Pancreas (tissue), 10 donors: ENCODE data around the gene PROCR. TPM values are rescaled to one million over a fixed set of nuclear protein-coding genes. Genes with fewer than 3 reads are reported as not detected.
"Not testable (repeated sequence)": the region's sequence is repeated elsewhere in the genome, so short reads cannot be mapped to it uniquely, and the experiment has no call there.

Experiments
- ATAC-seq, 4 donors: fragments of 200-7000 bp; cut with Tn5 transposase; one replicate each; pipeline versions ENCODE4 v1.8.0 to v1.9.1; 2020; ENCODE audit warnings: mild to moderate bottlenecking in 4 of 4, moderate library complexity in 4 of 4
- DNase-seq, 6 donors: peaks; one replicate each; pipeline ENCODE4 v3.0.0-alpha.2; 2020
- FAIRE-seq: peaks from 2 replicates; lab custom pipeline; 2012; peaks lifted over from hg19 to GRCh38; lab: Jason Lieb, UNC
- H3K27ac ChIP-seq, 4 donors: fragments of 200-600 bp; sonication (generic); 1 replicate in 3 of 4; 2 replicates in 1 of 4; pipeline versions ENCODE4 v1.5.0 to v1.8.0; 2020
- H3K27me3 ChIP-seq, 4 donors: fragments of 200-600 bp; one replicate each; pipeline ENCODE4 v1.8.0; 2021
- H3K36me3 ChIP-seq, 3 donors: fragments of 200-600 bp; sonication (generic) in 1 of 3; one replicate each; pipeline versions ENCODE4 v1.5.0 to v1.8.0; 2020 to 2021
- H3K4me1 ChIP-seq, 3 donors: fragments of 200-600 bp; one replicate each; pipeline ENCODE4 v1.8.0; 2021
- H3K4me3 ChIP-seq, 4 donors: fragments of 200-600 bp; sonication (generic) in 2 of 4; one replicate each; pipeline versions ENCODE4 v1.5.0 to v1.8.0; 2020 to 2021
- H3K9me3 ChIP-seq, 4 donors: fragments of 200-600 bp; one replicate each; pipeline ENCODE4 v1.8.0; 2021
- WGBS, 2 donors: extraction: QIAGEN DNeasy Blood & Tissue Kit; methylation state at CpG; one replicate each; pipeline ENCODE4 v1.1.7; 2013; 5-methylcytosine and 5-hydroxymethylcytosine counted together
- intact Hi-C, 3 donors: fragments of 100-400 bp; cut with DNase I; formaldehyde crosslinking; loops; one replicate each; pipeline versions ENCODE4 v1.11.1 to v1.14.2; 2022
- polyA plus RNA-seq, 2 donors: library from polyadenylated mRNA; stranded (reverse); fragments of 200-250 nt; gene quantifications; one replicate each; pipeline ENCODE4 v1.2.3, GENCODE V29; 2013
- total RNA-seq, 6 donors: library from RNA; stranded (reverse); fragmentation: NEBNext Ultra II Directional in 4 of 6; extraction: Animal tissue kit (Norgen Biotek cat#: 25700) in 4 of 6; gene quantifications; one replicate each; pipeline versions ENCODE4 v1.2.1 to v1.2.4, GENCODE V29; 2021 to 2023
- TF ChIP-seq, protein P1 (sequence below), 4 donors: fragments of 200-600 bp; sonication (generic) in 3 of 4; IDR thresholded peaks; one replicate each; pipeline versions ENCODE4 v1.5.0 to v1.8.0; 2021; ENCODE audit warnings: antibody characterized with exemption in 4 of 4
- donor health status: healthy with polysubstance abuse.
- donor health status: DM: no; HTN: no; CAD: no; lungs with moderate emphysema.
- donor health status: DM: no; HTN: no; CAD: no.
- donor health status: control.
- donor health status: control.
- donor health status: Bipolar disorder and iron deficiency.
- donor health status: DM: yes; HTN: yes; CAD: no.
- donor health status: DM: no; HTN: no; CAD: no.
- donor health status: DM: no; HTN: no; CAD: no.
- donor health status: DM: yes; HTN: yes; CAD: no.

PROCR gene
- total and polyA plus RNA-seq, 8 donors: 3.2 to 16.8 (median 10.8) TPM

DNA sequence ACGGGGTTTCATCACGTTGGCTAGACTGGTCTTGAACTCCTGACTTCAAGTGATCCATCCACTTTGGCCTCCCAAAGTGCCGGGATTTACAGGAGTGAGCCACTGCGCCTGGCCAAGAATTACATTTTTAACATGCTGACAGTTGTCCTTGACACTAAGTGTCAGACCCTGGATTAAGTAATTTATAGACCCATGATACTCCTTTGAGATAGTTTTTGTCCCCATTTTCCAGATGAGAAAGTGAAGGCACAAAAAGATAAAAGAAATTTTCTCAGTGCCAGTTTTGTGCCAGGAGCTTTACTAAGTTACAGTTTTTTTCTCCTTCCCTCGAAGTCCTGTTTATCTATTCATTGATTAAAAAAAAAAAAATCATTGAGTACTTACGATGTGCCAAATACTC, 14.9 kb upstream of the PROCR start:
- no peak for FAIRE-seq
- WGBS, 2 donors: 49 to 59% methylated on average over 6 of the region's 6 CpGs

DNA sequence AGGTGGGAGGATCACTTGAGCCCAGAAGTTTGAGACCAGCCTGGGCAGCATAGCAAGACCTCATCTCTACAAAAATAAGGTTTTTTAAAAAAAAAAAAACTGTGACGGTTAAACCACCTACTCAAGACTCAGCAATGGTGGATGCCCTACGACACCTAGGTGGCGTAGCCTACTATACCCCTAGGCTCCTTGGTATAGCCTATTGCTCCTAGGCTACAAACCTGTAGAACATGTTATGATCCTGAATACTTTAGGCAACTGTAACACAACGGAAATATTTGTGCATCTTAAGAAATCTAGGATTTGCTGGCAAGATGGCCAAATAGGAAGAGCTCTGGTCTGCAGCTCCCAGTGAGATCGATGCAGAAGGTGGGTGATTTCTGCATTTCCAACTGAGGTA, 11.5 kb upstream of the PROCR start:
- intact Hi-C loops, DNase-seq, H3K9me3 ChIP-seq, H3K4me3 ChIP-seq, H3K27me3 ChIP-seq, H3K4me1 ChIP-seq, ATAC-seq, H3K27ac ChIP-seq, FAIRE-seq, H3K36me3 ChIP-seq: not testable (repeated sequence)
- WGBS, 2 donors: 92 to 93% methylated on average over 5 of the region's 5 CpGs

More for the DNA sequence above, 14.9 kb upstream of the PROCR start:
- no peak for ATAC-seq
- H3K9me3 ChIP-seq: no peaks in the 10 kb centered on the region
- DNase-seq: no peak
- no peak overlapping the region for H3K27ac ChIP-seq
- TF ChIP-seq, protein P1, sequence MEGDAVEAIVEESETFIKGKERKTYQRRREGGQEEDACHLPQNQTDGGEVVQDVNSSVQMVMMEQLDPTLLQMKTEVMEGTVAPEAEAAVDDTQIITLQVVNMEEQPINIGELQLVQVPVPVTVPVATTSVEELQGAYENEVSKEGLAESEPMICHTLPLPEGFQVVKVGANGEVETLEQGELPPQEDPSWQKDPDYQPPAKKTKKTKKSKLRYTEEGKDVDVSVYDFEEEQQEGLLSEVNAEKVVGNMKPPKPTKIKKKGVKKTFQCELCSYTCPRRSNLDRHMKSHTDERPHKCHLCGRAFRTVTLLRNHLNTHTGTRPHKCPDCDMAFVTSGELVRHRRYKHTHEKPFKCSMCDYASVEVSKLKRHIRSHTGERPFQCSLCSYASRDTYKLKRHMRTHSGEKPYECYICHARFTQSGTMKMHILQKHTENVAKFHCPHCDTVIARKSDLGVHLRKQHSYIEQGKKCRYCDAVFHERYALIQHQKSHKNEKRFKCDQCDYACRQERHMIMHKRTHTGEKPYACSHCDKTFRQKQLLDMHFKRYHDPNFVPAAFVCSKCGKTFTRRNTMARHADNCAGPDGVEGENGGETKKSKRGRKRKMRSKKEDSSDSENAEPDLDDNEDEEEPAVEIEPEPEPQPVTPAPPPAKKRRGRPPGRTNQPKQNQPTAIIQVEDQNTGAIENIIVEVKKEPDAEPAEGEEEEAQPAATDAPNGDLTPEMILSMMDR (IDR thresholded peaks at IDR 0.05): no peak
- no peak overlapping the region for H3K4me3 ChIP-seq
- H3K27me3 ChIP-seq: no peaks in the 10 kb centered on the region
- H3K4me1 ChIP-seq: no peaks in the 10 kb centered on the region
- intact Hi-C loops: no loop called here
- H3K36me3 ChIP-seq: no peaks in the 10 kb centered on the region

DNA sequence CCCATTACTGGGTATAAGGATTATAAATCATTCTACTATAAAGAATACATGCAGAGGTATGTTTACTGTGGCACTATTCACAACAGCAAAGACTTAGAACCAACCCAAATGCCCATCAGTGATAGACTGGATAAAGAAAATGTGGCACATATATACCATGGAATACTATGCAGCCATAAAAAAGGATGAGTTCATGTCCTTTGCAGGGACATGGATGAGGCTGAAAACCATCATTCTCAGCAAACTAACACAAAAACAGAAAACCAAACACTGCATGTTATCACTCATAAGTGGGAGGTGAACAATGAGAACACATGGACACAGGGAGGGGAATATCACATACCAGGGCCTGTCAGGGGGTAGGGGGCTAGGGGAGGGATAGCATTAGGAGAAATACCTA, 7.3 kb upstream of the PROCR start:
- DNase-seq, intact Hi-C loops, H3K27ac ChIP-seq, H3K36me3 ChIP-seq, H3K4me1 ChIP-seq, H3K27me3 ChIP-seq, H3K9me3 ChIP-seq, H3K4me3 ChIP-seq, FAIRE-seq, ATAC-seq: not testable (repeated sequence)

DNA sequence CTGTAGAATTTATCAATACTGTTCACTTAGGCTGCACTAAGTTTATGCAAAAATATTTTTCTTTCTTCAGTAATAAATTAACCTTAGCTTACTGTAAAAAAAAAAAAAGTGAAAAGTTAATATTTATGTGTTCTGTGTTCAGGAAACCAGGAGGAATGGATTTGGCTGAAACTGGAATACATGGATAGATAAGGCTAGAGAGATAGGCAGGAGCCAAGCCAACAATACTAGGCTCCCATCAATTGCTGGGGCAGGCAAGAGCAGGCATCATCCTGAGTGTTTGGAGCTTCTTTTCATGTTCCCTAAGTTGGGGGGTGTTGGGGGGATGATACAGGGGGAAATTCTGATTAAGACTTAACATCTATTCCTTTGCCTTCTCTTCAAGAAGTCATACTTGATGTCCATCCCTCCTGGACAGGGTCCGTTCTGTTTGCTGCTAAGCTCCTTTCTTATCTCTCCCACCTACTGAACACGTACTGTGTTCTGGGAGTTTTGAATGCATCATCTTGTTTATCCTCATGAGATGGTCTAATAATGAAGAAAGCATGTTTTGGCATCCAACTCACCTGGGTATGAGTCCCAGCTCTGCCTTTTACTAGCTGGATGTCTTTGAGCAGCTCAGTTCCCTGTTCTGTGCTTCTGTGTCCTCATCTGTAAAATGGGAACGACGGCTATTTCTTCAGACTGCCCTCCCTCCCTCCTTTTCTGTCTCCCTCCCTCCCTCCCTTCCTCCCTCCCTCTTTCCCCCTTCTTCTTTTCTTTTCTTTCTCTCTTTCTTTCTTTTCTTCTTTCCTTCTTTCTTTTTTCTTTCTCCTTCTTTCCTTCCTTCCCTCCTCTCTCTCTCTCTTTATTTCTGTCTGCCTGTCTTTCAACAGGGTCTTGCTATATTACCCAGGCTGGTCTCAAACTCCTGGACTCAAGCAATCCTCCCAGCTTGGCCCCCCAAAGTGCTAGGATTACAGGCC, 6.4 kb upstream of the PROCR start:
- no peak overlapping the region for H3K27ac ChIP-seq
- WGBS, 2 donors: 83 to 91% methylated on average over 4 of the region's 4 CpGs

DNA sequence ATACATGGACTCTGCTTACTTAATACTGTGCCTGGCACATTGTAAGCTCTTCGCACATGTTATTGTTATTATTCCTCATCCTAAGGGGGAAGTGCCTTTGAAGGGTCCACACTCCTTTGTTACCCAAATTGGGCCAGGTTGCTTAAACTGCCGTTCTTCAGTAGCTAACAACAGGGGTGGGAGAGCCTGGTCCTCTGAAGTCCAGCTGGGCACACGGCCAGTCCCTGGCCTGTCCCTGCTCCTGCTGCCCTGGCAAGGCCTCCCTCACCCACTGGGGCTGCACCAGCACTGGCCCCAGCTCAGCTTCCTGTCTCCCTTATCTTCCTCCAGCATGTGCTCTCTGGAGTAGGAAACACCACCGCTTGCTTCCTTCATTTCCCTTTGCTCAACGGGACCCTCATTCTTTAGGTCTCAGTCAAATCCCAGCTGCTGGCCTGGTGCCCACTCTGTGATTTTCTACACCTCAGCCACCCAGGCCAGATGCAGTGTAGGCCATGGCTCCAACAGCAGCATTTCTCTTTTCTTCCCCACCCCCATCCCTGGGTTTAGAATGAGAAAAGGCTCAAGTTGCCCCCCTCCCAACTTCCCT, 5.5 kb upstream of the PROCR start:
- WGBS, 2 donors: 56 to 66% methylated on average over 5 of the region's 5 CpGs
- Histone ChIP-seq H3K4me1 (no peaks in the 10 kb centered on the region), H3K9me3 (no peaks in the 10 kb centered on the region), H3K27me3 (no peaks in the 10 kb centered on the region), H3K36me3 (no peaks in the 10 kb centered on the region), H3K4me3 (no peak overlapping the region), H3K27ac (no peak overlapping the region)
- no peak for FAIRE-seq
- TF ChIP-seq, protein P1 (IDR thresholded peaks at IDR 0.05): no peak
- intact Hi-C loops: no loop called here
- DNase-seq: peak in 1 of 6 donors; percentile 44
- ATAC-seq: peak in 3 of 4 donors; percentile 44 to 67 (median 51)

More for the DNA sequence above, 6.4 kb upstream of the PROCR start:
- Histone ChIP-seq H3K4me3 (no peak overlapping the region), H3K4me1 (no peaks in the 10 kb centered on the region), H3K27me3 (no peaks in the 10 kb centered on the region), H3K9me3 (no peaks in the 10 kb centered on the region), H3K36me3 (no peaks in the 10 kb centered on the region)
- FAIRE-seq (no peak), ATAC-seq (no peak), DNase-seq (no peak)
- intact Hi-C loops: no loop called here
- TF ChIP-seq, protein P1 (IDR thresholded peaks at IDR 0.05): no peak
